CD4-positive, alpha-beta T cell treated with Interleukin-21 for 1 hour (primary cell): ENCODE measurements around the gene PRKACA.

Experiments
- DNase-seq: peaks from one replicate; pipeline ENCODE4 v3.0.0-alpha.2; 2020

PRKACA gene

DNA sequence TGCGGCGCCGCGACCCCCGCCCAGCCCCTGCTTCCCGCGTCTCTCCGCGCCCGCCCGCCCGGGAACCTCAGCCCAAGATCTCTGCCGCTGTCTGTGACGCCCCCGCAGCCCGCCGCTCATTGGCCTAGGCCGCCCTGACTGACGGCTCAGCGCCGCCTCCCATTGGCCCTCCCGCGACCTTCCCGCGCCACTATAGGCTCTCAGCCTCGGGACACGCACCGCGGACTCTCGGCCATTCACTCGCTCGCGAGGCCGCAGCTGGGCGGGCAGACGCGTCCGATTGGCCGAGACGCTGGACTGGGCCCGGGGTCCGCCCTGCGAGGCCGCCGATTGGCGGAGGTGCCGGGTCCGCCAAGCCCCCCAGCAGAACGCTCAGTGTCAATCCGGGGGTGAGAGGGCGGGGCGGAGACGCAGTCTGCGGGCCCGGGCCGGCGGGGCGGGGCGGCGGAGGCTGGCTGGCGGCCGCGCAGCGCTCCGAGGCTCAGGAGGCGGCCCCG lies at the start of gene PRKACA:
PRKACA (minus strand) TSS at position 95 of the 497 bp plus-strand sequence. CDS start 215 bp downstream, outside the sequence.
- DNase-seq = peak; percentile 99

DNA sequence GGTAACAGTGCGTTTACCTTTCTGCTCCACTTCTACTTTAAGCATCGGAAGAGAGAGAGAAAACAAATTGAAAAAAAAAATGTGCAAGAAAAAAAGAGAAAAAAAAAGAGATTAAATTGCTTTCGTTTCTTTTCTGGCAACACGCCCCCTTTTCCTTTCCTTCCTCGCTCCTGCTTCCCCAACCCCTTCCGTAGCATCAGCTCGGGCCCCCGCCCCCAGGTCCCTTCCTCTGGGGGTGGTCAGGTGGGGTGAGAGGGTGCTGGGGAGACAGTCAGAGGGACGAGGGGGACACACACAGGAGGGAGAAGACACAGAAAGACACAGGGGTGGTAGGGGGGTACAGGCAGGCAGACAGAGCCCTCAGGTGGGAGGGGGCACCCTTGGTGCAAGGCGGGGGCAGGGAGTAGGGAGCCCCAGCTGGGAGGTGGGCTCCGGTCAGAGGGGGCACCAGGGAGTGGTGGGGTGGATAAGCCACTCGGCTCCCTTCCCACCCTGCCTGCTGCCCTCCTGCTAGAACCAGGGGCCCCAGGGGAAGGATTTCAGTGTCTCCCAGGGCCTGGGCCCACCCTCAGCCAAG lies 49.5 kb upstream of the PRKACA start:
- DNase-seq = peak; percentile 31

DNA sequence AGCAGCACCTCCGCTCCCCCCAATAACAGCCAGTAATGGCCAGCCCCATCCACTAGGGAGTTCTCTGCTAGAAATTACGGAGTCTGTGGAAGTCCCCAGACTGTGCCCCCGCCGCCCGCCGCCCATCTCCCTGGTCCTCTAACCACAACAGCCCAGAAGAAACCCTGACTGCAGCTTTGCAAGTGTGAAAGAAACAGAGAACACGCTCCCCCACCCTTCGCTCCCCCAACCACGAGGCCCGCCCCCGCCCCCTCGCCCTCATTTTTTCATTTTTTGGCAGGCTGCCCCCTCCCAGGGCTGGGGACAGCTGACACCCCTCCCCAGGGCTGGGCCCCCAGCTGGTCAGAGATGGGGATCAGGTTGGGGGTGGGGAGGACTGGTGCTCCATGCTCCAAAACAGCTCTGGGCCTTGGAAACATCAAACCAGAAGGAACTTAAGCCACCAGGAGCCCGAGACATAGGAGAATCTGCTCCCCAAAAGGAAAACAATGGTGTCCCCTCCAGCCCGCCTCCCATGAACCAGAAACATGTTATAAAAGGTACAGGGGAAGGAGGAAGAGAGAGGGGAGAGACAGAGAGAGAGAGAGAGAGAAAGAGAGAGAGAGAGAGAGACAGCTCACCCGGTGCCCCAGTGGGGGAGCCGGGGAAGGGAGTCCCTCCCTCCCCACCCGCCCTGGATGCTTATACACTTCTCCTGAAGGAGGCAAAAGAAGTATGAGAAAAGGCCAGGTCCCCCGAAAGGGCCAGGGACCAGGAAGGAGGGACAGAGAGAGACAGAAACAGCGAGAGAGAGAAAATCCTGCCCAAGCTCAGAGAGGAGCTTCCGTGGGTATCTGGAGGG lies 48.6 kb upstream of the PRKACA start:
- peak; percentile 48 for DNase-seq

DNA sequence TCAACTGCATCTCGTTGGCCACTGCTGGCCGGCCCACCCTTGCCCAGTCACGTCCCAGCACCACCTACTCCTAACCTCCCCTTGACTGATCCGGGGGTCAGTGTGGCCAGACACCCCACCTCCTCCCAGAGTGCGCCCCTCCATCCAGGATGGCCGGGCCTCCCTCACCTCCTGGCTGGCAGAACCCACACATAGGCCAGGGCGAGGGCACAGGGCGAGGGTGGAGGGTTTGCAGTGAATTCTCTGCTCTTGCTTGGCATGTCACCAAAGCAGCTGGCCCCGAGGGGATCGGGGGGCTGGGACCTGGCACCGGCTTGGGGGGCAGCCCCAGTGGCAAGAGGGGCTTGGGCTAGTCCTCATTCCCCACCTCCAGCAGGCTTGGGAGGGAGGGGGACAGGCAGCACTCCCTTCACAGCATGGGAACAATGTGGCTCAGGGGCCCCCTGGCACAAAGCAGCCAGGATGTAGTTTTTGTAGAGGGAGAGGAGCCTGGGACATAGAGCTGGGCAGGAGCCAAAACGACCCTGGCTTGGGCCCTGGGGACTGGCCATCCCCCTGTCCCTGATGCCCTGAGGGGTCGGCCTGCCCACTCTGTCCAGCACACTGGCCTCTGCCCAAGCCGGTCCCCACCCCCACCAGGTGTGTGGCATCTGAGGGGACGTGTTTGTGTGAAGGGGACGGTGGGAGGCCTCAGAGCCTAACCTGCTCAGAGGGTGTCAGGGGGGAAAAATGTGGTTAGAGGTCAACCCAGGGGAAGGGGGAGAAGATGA lies 47.3 kb upstream of the PRKACA start:
- DNase-seq = no peak

DNA sequence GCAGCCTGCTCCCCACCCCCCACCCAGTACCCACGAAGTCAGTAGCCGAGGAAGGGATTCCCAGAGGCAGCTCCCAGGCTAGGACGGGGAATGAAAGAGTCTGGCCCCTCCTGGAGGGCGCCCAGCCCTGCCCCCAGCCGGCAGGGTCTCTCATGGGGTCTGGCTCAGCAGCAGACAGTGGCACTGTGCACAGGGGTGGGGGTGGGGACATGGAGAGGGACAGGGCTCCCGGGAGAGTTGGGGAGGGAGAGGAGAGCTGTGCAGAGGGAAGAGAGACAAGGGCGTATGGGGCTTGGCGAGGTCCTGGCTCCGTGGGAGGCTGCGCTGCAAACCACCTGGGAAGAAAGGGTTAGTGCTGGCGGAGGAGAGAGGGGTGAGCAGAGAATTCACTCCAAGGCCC lies 46.5 kb upstream of the PRKACA start:
- no peak for DNase-seq

DNA sequence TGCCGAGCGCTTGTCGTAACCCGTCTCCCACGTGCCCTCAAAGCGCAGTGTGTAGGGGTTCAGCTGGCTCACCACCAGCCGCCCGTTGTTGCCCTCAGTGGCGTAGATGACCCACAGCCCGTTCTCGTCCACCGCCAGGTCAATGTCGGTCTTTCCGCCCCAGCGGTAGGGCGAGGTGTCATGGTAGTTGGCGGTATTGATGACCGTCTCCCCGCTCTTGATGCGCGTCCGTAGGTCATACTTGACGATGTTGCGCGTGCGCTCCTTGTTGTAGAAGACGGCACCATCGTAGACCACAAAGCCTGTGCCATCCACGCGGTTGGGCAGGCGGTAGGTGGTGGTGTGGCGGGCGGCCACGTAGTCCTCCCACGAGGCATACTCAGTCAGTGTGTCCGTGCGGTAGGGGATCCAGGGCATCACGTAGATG lies 45.3 kb upstream of the PRKACA start:
- no peak for DNase-seq

DNA sequence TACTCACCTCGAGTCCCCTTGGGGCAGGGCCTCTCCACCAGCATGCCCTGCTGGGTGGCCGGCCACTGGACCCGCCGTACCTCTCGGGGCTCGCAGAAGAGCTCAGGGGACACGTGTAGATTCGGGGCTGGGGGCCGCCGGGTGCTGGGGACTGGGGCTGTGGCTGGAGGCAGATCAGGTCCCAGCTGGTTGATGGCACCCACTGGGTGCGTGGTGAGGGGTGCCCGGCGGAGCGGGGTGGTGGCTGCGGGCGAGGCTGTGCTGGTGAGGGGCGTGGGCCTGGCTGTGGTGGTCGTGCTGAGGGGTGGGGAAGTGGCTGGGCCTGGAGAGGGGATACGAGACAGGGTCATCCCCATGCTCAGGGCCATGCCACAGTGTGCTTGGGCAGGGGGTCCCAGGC lies 43.7 kb upstream of the PRKACA start:
- no peak for DNase-seq

DNA sequence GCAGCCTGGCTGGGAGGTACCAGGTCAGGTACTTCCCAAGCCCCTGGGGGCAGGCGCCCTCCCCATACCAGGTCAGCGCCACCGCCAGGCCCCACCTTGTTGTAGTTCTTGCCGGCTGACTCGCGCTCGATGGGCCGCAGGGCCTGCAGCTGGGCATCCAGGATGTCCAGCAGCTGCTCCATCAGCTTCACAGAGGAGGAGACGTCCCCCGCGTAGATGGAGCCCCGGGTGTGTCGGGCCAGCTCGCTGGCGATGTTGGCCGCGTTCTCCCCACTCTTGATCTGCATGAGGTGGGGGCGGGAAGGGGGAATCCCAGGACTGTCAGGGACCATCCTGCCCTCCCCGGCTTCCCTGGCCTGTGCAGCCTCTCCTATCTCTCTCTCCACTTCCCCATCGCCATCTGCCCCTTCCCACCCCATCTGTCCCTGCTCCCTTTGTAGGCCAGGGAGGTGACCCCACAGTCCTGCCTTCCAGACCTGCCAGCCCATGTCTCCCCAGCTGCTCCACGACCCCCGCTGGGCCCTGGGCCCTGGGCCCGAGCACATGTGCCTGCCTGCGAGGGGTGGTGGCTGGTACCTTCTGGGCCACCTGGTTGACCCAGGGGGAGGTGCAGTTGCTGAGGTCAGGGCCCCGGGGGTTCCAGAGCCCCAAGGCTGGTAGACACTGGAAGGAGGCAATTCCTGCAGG lies 42.6 kb upstream of the PRKACA start:
- DNase-seq = no peak

DNA sequence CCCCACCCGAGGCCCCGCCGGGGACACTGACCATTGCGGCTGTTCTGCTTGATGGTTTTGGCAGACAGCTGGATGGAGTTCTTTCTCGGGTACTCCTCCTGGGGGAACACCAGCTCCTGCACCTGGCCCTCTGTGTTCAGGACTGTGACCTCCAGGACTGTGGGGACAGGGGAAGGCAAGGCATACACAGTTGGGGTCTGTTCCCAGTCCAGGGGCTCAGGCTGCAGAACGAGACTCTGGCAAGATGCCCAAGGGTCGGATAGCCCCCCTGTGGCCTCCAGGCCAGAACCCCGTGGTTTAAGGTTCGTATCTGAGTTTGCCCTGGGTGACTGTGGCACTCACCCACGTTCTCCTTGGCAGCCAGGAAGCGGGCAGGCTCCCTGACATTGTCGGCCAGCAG lies 41.5 kb upstream of the PRKACA start:
- DNase-seq = no peak

DNA sequence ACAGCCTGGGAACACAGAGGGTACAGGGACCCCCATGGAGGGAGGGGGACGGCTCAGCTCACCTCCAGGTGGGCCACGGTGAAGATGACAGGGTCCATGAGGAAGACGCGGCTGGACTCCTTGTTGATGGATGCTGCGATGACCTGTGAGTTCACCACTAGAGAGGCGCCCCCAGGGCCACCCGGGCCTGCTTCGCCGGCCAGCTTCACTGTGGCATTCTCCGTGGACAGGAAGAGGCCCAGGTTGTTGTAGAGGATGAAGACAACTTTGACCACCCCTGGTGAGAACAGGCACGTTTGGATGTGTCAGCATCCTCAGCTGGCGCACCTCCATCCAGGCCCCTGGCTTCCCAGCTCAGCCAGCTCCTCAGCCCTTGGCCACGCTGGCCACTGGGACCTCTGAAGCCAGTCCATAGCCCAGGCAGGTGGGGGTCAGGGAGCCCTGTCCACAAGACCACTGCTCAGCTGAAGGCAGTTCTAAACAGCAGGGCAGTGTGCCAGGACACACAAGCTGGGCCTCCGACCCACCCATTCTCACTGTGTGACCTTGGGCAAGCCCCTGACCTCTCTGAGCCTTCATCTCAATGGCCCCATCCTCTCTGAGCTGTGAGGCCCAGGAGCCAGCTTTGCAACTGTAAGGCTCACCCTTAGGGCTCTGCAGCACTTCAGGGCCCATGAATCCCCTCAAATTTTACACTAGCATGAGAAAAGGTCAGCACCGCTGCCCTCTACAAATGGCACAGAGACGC lies 40.9 kb upstream of the PRKACA start:
- DNase-seq = no peak

DNA sequence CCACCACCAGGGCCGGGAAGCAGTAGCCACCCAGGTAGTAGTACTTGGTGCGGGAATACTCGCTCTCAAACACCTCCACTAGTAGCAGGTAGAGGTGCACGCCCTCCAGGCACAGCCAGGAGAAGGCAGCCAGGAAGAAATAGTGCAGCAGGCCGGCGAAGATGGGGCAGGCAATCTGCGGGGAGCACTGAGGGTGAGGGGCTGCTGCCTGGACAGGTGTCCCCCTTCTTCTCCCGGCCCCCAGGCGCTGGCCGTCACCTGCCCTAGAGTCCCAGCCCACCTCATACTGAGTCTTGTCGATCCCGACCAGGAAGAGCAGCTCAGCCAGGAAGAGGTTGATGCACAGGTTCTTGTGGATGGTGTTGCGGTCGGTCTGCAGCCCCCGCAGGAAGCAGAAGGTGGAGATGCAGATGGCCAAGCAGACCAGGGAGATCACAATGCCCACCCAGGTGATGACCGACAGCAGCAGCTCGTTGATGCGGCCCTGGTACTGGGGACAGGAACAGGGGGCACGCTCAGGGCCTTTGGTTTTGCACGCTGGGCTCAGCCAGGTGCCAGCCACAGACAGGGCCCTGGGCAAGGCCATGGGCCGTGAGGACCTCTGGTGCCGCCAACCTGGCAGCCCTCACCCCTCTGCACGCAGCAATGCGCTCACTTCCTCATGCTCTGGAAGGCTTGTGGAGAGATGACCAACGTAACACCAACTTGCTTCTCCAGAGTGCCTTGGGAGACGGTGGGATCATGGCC lies 39.6 kb upstream of the PRKACA start:
- DNase-seq = no peak

DNA sequence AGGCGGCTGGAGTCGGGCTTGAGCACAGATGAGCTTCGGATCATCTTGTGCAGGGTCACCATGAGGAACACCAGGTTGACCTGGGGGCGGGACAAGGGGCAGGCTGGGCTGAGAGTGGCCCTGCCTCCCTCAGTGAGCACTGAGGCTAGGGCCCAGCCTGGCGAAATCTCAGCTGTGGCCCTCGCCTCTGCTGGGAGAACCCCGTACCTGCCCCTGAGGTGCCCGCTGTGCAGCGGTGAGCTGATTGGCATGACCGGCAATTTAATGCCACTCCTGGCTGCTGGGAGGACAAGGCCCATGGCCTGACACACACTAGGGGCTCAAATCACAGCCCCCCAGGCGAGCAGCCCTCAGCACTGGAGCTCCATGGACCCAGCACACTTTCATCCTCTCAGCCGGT lies 38.6 kb upstream of the PRKACA start:
- no peak for DNase-seq

DNA sequence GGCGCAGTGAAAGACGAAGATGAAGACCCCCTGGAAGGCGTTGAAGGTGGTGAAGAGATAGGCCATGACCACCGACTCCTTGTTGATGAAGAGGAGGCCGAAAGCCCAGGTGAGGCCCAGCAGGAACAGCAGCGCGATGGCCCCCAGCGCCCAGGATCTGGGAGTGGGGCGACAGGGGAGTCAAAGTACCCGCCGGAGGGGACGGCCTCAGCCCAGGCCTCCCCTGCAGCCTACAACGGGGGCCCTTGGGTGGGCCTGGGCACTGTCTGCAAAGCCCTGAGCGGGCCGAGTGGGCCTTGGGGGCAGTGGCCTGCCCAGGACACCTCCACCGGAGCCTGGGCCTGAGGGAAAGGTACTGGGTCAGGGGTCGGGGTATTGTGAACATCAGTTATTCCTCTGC lies 37.8 kb upstream of the PRKACA start:
- DNase-seq = no peak

DNA sequence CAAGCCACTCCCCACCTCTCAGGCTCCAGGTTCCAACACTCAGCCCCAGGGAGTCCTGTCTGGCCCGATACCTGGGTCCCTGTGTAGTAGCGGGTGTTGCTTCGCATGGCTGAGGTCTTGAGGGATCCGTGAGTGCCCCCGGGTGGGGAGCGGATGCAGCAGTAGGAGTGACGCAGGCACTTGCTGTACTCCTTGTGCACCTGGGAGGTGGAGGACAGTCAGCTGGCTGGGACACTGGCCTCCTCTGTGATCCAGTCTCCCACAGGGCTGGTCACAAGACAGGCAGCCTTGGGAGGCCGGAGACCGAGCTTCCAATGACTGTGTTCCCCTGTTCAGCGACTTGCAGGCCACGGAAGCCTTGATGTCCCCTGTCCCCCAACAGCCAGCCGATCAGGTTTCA lies 35.2 kb upstream of the PRKACA start:
- no peak for DNase-seq

DNA sequence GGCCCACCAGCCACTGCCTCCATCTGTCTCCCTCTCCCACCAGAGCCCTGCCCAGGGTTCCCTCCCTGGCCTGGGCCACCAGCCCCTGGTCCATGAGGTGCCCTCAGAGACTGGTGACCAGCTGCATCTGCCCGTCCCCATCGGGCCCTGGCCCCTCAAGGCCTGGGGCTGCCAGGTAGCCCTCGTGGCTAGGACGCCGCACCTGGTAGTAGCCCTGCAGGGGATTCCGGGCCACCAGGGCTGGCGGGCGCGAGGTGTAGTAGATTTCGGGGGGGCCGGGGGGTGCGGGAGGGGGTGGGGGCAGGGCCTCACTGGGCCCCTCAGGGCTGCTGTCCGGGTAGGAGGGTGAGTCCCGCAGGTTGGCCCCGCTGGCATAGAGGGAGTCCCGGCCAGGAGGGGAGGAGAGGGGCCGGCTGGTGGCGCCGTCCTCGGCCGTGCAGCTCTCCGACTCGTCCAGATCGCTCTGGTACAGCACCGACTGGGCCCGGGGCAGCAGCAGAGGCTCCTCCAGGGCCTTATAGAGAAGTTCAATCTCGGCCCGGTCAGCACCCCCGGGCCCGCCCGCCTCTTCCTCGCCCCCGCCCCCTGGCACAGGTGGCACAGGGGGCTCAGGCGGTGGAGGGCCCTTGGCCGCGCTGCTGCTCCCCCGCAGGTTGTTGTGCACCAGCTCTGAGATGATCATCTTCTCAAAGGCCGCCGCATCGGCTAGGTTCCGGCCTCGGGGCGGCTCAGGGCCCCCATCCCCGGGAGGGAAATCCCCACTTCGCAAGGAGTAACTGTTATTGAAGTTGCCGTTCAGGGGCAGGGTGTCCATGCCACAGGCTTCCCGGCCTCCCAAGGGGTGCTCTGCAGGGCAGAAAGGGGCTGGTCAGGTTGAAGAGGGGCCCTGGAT lies 33.5 kb upstream of the PRKACA start:
- DNase-seq = no peak

DNA sequence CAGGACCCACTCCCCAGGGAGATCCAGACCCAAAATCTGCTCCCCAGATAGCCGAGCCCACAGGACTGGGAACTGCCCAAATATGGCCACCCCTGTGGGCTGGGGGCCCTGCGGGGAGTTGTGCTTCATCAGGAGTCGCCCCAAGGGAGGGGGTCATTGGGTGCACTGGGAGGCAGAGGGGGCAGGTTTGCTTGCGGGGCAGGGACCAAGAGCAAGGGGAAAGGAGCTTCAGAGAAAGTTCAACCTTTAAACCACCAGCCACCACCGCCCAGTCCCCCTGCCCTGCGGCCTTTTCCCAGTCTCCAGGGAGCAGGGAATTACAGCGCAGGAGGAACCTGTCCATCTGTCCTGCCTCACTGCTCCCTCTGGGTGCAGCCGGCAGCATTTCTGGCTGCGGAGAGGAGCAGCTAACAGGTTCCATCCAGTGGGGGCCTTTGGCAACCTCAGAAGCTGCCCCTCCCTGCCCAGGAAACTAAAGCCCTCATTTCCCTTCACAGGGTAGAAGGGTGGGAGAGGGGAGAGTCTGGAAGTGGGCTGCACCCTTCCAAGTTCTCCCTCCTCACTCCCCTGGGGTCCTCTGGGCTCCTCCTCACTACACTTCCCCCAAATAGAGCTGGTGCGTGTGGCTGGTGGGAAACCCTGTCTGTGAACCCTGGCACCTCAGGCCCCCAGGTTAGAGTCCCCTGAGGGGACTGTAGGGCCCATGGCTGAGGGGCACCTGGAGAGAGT lies 32.6 kb upstream of the PRKACA start:
- DNase-seq = peak; percentile 12

DNA sequence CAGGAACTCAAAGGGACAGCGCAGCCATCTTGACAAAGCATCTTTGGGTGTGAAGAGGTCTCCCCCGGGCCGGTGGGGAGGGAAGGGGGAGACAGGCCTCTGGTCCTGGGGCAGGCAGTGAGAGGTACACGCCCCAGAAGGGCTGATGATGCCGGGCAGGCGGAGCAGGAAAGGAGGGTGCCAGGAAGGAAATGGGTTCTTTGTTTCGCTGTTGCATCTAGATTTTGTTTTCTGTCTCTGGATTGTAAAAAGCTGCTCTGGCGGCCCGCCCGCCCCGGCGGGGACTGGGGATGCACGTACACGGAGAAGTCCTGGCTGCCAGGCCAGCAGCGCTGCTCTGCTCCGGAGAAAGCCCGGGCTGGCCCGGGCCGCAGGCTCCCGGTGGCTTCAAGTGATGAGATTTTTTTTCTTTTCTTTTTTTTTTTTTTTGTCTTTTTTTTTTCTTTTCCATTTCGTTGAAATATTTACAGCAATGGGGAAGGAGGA lies 32.0 kb upstream of the PRKACA start:
- peak; percentile 73 for DNase-seq

DNA sequence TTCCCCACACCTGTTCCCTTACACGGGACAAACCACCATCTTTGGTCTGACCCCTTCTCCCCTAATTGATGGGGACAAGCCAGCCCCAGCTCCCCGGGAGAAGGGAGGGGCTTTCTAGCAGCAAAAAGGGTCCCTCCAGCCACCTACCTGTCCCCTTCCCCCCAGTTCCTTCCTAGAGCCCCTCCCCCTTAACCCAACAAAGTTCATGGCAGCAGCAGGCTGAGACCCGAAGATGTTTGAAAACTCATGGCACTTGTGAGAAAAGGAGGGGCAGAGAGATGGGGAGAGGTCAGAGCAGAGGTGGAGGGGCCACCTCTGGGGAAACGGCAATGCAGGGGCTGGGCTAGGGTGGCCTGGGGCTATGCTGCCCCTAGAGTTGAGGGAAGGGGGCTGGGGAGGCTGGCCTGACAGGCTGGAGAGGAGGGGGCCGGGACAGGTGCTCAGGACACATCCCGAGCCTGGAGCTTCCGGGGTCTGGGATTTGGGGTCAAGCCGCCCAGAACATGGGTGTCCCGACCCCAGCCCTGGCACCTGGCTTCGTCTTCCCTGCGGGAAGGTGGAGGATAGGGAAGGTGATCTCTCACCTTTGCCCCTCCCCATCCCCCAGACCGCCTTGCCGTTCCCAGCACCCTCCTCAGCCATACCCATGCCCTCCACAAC lies 31.3 kb upstream of the PRKACA start:
- no peak for DNase-seq
